GM13977 (cell line): ENCODE data around the gene ROBO1.

Experiments
- DNase-seq: peaks from one replicate; pipeline ENCODE4 v3.0.0; 2012; ENCODE audit warnings: low spot score
- CTCF ChIP-seq: IDR thresholded peaks from 2 replicates; pipeline ENCODE4 v1.5.1; 2012; ENCODE audit warnings: mild to moderate bottlenecking, control low read depth; ENCODE audit not compliant: insufficient read depth; ENCODE audit errors: extremely low read depth, missing control alignments
- in situ Hi-C: fragments of 300-500 bp; cut with MboI; formaldehyde crosslinking; loops from one replicate; pipeline ENCODE4 v1.12.0; 2022; ENCODE audit warnings: low sequenced_read_pairs, low pct_unique_long_range_greater_than_20kb, mixed read lengths, inconsistent platforms; ENCODE audit not compliant: unreplicated experiment

The ROBO1 gene

GRCh38 chr3:79369306-79369705, 398.5 kb downstream of the ROBO1 start:
- in situ Hi-C loops, result no loop called here
- TF ChIP-seq CTCF, result no peak
- DNase-seq, result no peak

DNA sequence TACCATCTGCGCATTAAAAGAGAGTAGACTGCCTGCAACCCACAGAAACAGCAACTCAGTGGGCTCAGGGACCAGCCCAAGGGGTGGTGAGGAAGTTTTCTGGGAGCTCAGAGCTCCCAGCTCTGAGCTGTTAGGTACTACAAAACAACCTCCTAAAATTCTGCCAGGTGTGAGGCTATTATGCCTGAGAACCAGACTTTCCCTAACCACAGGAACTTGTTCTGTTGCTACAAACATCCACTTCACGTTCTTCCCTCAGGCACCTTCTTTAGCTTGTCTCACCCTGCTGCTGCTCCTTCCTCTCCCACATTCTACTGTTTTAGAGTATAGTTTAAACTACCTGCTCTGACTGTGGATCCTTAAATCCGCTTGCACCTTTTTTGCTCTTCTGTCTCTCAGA, 399.4 kb downstream of the ROBO1 start:
- DNase-seq, result no peak
- in situ Hi-C loops, result no loop called here
- TF ChIP-seq CTCF, result no peak

GRCh38 chr3:79367803-79368202, 400.0 kb downstream of the ROBO1 start:
- TF ChIP-seq CTCF, result no peak
- DNase-seq, result no peak
- in situ Hi-C loops, result no loop called here

DNA sequence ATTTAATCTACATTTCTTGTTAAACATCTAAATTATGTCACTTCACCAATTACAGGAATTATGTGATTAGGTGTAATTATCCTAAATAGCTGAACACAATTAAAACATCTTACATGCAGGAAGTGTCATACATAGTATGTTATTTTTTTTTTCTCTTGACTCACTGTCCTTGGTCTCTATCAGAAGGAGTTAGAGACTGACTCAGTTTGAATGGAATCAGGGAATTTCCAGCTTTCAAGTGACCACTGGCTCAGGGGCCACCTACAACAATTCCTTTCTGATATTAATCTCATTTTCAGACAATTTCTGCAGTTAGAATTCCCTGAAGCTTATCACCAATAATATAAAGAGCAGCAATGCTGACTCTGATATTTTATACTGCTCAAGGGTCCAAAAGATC, 400.7 kb downstream of the ROBO1 start:
- in situ Hi-C loops, result no loop called here
- no peak for TF ChIP-seq CTCF
- DNase-seq, result no peak

GRCh38 chr3:79366414-79366813, 401.4 kb downstream of the ROBO1 start:
- no peak for TF ChIP-seq CTCF
- no peak for DNase-seq
- in situ Hi-C loops, result no loop called here

DNA sequence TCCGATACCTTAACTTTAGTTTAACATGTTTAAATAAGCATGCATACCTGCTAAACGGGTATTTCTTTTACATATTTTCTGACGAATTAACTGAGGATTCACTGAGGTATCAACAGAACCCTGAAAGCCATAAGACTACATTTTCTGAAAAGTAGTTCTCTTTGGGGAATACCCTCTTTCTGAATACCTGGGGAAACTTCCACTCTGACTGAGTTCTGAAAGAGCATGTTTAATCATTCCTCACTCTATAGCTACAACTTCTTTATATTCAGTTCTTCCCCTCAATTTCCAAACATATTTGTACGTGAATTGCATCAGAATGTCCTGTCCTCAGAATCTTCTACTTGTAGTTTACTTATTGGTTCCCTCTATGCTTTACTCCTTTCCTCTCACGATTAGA, 403.0 kb downstream of the ROBO1 start:
- TF ChIP-seq CTCF, result no peak
- in situ Hi-C loops, result no loop called here
- DNase-seq, result no peak

GRCh38 chr3:79362571-79363270, 405.1 kb downstream of the ROBO1 start:
- in situ Hi-C loops, result no loop called here
- TF ChIP-seq CTCF, result no peak
- no peak for DNase-seq
